HEK293T (cell line): ENCODE measurements around the gene MRPL57.

Experiments
- ELF4 ChIP-seq: fragments of 450-650 bp; IDR thresholded peaks from 2 replicates; pipeline ENCODE4 v1.6.1; 2017; ENCODE audit warnings: antibody characterized with exemption
- FOXA1 ChIP-seq: fragments of 450-650 bp; IDR thresholded peaks from 2 replicates; pipeline ENCODE4 v1.6.1; 2016; ENCODE audit warnings: mild to moderate bottlenecking
- FOXM1 ChIP-seq: fragments of 450-650 bp; IDR thresholded peaks from 2 replicates; pipeline ENCODE4 v1.6.1; 2017; ENCODE audit warnings: mild to moderate bottlenecking, borderline replicate concordance
- HDGF ChIP-seq: fragments of 450-650 bp; IDR thresholded peaks from 2 replicates; pipeline ENCODE4 v1.6.1; 2017; ENCODE audit warnings: antibody characterized with exemption, borderline replicate concordance
- NFRKB ChIP-seq: fragments of 450-650 bp; IDR thresholded peaks from 2 replicates; pipeline ENCODE4 v1.6.1; 2016; ENCODE audit warnings: mild to moderate bottlenecking, moderate library complexity

- TF ChIP-seq HDGF (no peak), FOXA1 (no peak), FOXM1 (no peak), ELF4 (no peak), NFRKB (no peak)
These were observed 37.9 kb upstream of the MRPL57 start for GRCh38 chr13:21138561-21138960.
